K562 (cell line): Measurements from ENCODE around the gene TTN. TPM values are rescaled to one million over a fixed set of nuclear protein-coding genes. Genes with fewer than 3 reads are reported as not detected.

Experiments used
- ATAC-seq: fragments of 200-7000 bp; cut with Tn5 transposase; 3 replicates; pipeline ENCODE4 v1.9.1; 2020; ENCODE audit warnings: moderate library complexity
- BruUV-seq: library from RNA; stranded (reverse); fragments of 400-500 nt; replicated peaks from 2 replicates; lab custom pipeline; 2021; lab: Mats Ljungman, UMichigan
- CTCF ChIA-PET: fragments of 300-600 bp; formaldehyde crosslinking; extraction: SDS; loops from one replicate; lab custom pipeline; 2021; ENCODE audit warnings: low intra/inter-chr PET ratio; lab: Yijun Ruan, JAX
- POLR2A ChIA-PET: fragments of 300-600, 350-650 bp; sonication (Branson Sonifier 250); formaldehyde crosslinking; extraction: SDS; loops from one replicate; lab custom pipeline; 2021; ENCODE audit warnings: antibody characterized with exemption, inconsistent platforms; lab: Yijun Ruan, JAX
- DNase-seq, 4 experiments: peaks; one replicate each; pipeline versions ENCODE4 v3.0.0 to v3.0.0-alpha.2; 2011 to 2018; ENCODE audit warnings: low spot score in 3 of 4, mixed read lengths in 3 of 4; ENCODE audit errors: extremely low read depth in 1 of 4
- FAIRE-seq: peaks from 2 replicates; lab custom pipeline; 2011; peaks lifted over from hg19 to GRCh38; lab: Jason Lieb, UNC
- H2AFZ ChIP-seq: 2 replicates; pipeline ENCODE4 v1.6.0; 2011; ENCODE audit warnings: low read depth, low read length, control low read depth, inconsistent platforms
- H3K27ac ChIP-seq: fragments of 200-600 bp; 3 replicates; pipeline ENCODE4 v1.8.0; 2011; ENCODE audit warnings: low read depth, mild to moderate bottlenecking, control low read depth, inconsistent platforms, low read length, moderate library complexity, mixed read lengths; ENCODE audit errors: extremely low read depth
- H3K27me3 ChIP-seq, 2 experiments: fragments of 300-600 bp in 1 of 2; 2 replicates in 1 of 2; 3 replicates in 1 of 2; pipeline versions ENCODE4 v1.6.0 to v1.8.0; 2011; ENCODE audit warnings: inconsistent platforms in 2 of 2, low read length in 2 of 2, mild to moderate bottlenecking in 1 of 2, mixed read lengths in 1 of 2, moderate library complexity in 1 of 2; ENCODE audit not compliant: control insufficient read depth in 2 of 2, insufficient read depth in 2 of 2
- H3K36me3 ChIP-seq: fragments of 300-600 bp; 3 replicates; pipeline ENCODE4 v1.8.0; 2011; ENCODE audit warnings: mild to moderate bottlenecking, low read length, inconsistent platforms; ENCODE audit not compliant: control insufficient read depth, insufficient read depth
- H3K4me1 ChIP-seq, 2 experiments: fragments of 200-600 bp in 1 of 2; replicated peaks in 1 of 2; 2 replicates in 1 of 2; 3 replicates in 1 of 2; pipeline versions ENCODE4 v1.5.1 to v1.8.0; 2011; ENCODE audit warnings: inconsistent platforms in 2 of 2, low read length in 2 of 2, mild to moderate bottlenecking in 1 of 2, mixed read lengths in 1 of 2, moderate library complexity in 1 of 2; ENCODE audit not compliant: control insufficient read depth in 2 of 2, insufficient read depth in 2 of 2
- H3K4me2 ChIP-seq: 2 replicates; pipeline ENCODE4 v1.6.1; 2011; ENCODE audit warnings: low read length, control low read depth, inconsistent platforms, mixed read lengths; ENCODE audit not compliant: insufficient read depth
- H3K4me3 ChIP-seq: fragments of 200-600 bp; sonication (generic), shearing (Covaris generic); 2 replicates; pipeline ENCODE4 v1.5.1; 2016; ENCODE audit warnings: control low read depth, inconsistent platforms
- H3K79me2 ChIP-seq: fragments of 200-600 bp; 3 replicates; pipeline ENCODE4 v1.8.0; 2011; ENCODE audit warnings: low read length, inconsistent platforms; ENCODE audit not compliant: control insufficient read depth, insufficient read depth
- H3K9ac ChIP-seq, 2 experiments: 2 replicates each; pipeline versions ENCODE4 v1.6.0 to v1.6.1; 2011; ENCODE audit warnings: low read depth in 2 of 2, low read length in 2 of 2, control low read depth in 1 of 2, inconsistent platforms in 1 of 2, mild to moderate bottlenecking in 1 of 2, mixed read lengths in 1 of 2; ENCODE audit not compliant: insufficient read depth in 1 of 2
- H3K9me1 ChIP-seq: one replicate; pipeline ENCODE4 v1.6.0; 2011; ENCODE audit warnings: inconsistent platforms, mild to moderate bottlenecking, low read length, moderate library complexity; ENCODE audit not compliant: control insufficient read depth, insufficient read depth
- H3K9me3 ChIP-seq: replicated peaks from 2 replicates; pipeline ENCODE4 v1.5.1; 2011; ENCODE audit warnings: low read depth, low read length, inconsistent platforms; ENCODE audit not compliant: control insufficient read depth, insufficient read depth
- H4K20me1 ChIP-seq: replicated peaks from 2 replicates; pipeline ENCODE4 v1.6.1; 2011; ENCODE audit warnings: low read length, inconsistent platforms, mixed read lengths; ENCODE audit not compliant: control insufficient read depth, insufficient read depth
- BCLAF1 ChIP-seq, 2 experiments: fragments of 450-650 bp in 1 of 2; IDR thresholded peaks; 2 replicates each; pipeline ENCODE4 v1.6.1; 2011 to 2017; ENCODE audit warnings: low read depth in 2 of 2, antibody characterized with exemption in 1 of 2, borderline replicate concordance in 1 of 2, low read length in 1 of 2, mild to moderate bottlenecking in 1 of 2, mixed read lengths in 1 of 2; ENCODE audit not compliant: control insufficient read depth in 1 of 2
- CXXC5 ChIP-seq: fragments of 250-450 bp; sonication (Bioruptor Pico); IDR thresholded peaks from 2 replicates; pipeline ENCODE4 v1.8.0; 2022; ENCODE audit warnings: inconsistent platforms, mild to moderate bottlenecking, moderate library complexity
- HMGN3 ChIP-seq: IDR thresholded peaks from 2 replicates; pipeline ENCODE4 v1.6.1; 2011; ENCODE audit warnings: borderline replicate concordance, low read depth, mild to moderate bottlenecking, mixed read lengths, low read length; ENCODE audit not compliant: insufficient read length; ENCODE audit errors: extremely low read depth
- KAT2B ChIP-seq: IDR thresholded peaks from one replicate; pipeline ENCODE4 v1.6.1; 2012; ENCODE audit warnings: low read depth, mild to moderate bottlenecking, control low read depth, inconsistent platforms, low read length, moderate library complexity
- SNRNP70 ChIP-seq: fragments of 200-400 bp; formaldehyde crosslinking; optimal IDR thresholded peaks from 2 replicates; pipeline ENCODE3; 2017; ENCODE audit warnings: low read depth, low read length
- ZNF655 ChIP-seq: fragments of 250-450 bp; sonication (Bioruptor Pico); IDR thresholded peaks from 2 replicates; pipeline ENCODE4 v1.5.0; 2021
- ZNF77 ChIP-seq: fragments of 250-450 bp; sonication (Bioruptor Pico); IDR thresholded peaks from 2 replicates; pipeline ENCODE4 v1.5.0; 2020
- ZSCAN32 ChIP-seq: fragments of 450-650 bp; formaldehyde crosslinking; IDR thresholded peaks from 2 replicates; pipeline ENCODE4 v1.4.0; 2020; ENCODE audit warnings: mild to moderate bottlenecking, moderate library complexity
- WGBS: fragments of 100-300 bp; shearing (Covaris generic); methylation state at CpG from one replicate; pipeline ENCODE4 v1.1.6; 2016; ENCODE audit warnings: low coverage, mixed read lengths; ENCODE audit not compliant: insufficient coverage; ENCODE audit errors: missing lambda C conversion rate; 5-methylcytosine and 5-hydroxymethylcytosine counted together
- in situ Hi-C: fragments of 300-500 bp; cut with MboI; formaldehyde crosslinking; loops from 4 replicates; pipeline ENCODE4 v1.15.0; 2018; ENCODE audit warnings: inconsistent platforms, mixed read lengths
- intact Hi-C: fragments of 100-400 bp; cut with micrococcal nuclease; formaldehyde crosslinking; loops from 2 replicates; pipeline ENCODE4 v1.14.2; 2022
- polyA plus RNA-seq, 8 experiments: library from polyadenylated mRNA; depleted of rRNA in 4 of 8; stranded (reverse) in 5 of 8; unstranded in 3 of 8; fragments of >200 nt; fragmentation: Nextera tagmentation in 2 of 8; fragmentation: Illumina TruSeq in 1 of 8; extraction: Ambion mirVana in 2 of 8; extraction: Trizol in 1 of 8; gene quantifications; 2 replicates each; pipeline versions ENCODE4 v1.2.1 to v1.2.3, GENCODE V29; 2011 to 2014; ENCODE audit warnings: inconsistent platforms in 1 of 8, missing spikeins in 1 of 8
- total RNA-seq, 7 experiments: library from RNA; depleted of rRNA in 6 of 7; stranded (reverse); fragments of >200 nt in 6 of 7; fragmentation: Illumina TruSeq in 2 of 7; extraction: Trizol in 2 of 7; gene quantifications; 2 replicates each; pipeline versions ENCODE4 v1.2.1 to v1.2.3, GENCODE V29; 2011 to 2021; ENCODE audit warnings: low replicate concordance in 1 of 7

Gene TTN
- total and polyA plus RNA-seq, 9 of the 15 experiments (the other 6 are each of a cell fraction or from before 2014, with no cell fraction given): under 0.01 to 0.20 (median 0.04) TPM; not detected in 1

- Histone ChIP-seq H3K9me1 (no peaks in the 10 kb centered on the region), H3K4me2 (no peak overlapping the region), H3K9me3 (no peaks in the 10 kb centered on the region), H3K9ac (no peak overlapping the region), H4K20me1 (no peaks in the 10 kb centered on the region), H3K36me3 (no peaks in the 10 kb centered on the region), H3K27me3 (no peaks in the 10 kb centered on the region), H3K4me1 (no peaks in the 10 kb centered on the region), H3K4me3 (no peak overlapping the region), H2AFZ (no peak overlapping the region), H3K79me2 (no peaks in the 10 kb centered on the region), H3K27ac (no peak overlapping the region)
- ChIA-PET POLR2A (no interaction called here), CTCF (no interaction called here)
- in situ Hi-C loops (no loop called here), intact Hi-C loops (no loop called here)
- TF ChIP-seq HMGN3 (no peak), ZSCAN32 (no peak)
- ATAC-seq (no peak), DNase-seq (no peak), FAIRE-seq (no peak)
- WGBS: 0% methylated on average over 1 of the region's 1 CpG
- no TSS peak for BruUV-seq
Observed at GRCh38 chr2:178843697-178844096, 36.5 kb upstream of the TTN start.

GRCh38 chr2:178836807-178837206 is 29.6 kb upstream of the TTN start:
- no peaks in the 10 kb centered on the region for H3K36me3 ChIP-seq
- BruUV-seq: no TSS peak
- FAIRE-seq: no peak
- WGBS: 0% methylated on average over 4 of the region's 4 CpGs
- intact Hi-C loops: no loop called here
- ATAC-seq: no peak
- no peaks in the 10 kb centered on the region for H3K9me1 ChIP-seq
- no peak overlapping the region for H3K27ac ChIP-seq
- H3K27me3 ChIP-seq: no peaks in the 10 kb centered on the region
- in situ Hi-C loops: no loop called here
- CTCF ChIA-PET: interaction anchor here (0.6 kb wide), 1 partner anchor 74 kb away, joined by 3 read pairs; no protein-coding TSS in a partner anchor
- H3K79me2 ChIP-seq: no peaks in the 10 kb centered on the region
- DNase-seq: no peak
- H3K9ac ChIP-seq: no peak overlapping the region
- no peak overlapping the region for H2AFZ ChIP-seq
- no peak overlapping the region for H3K4me3 ChIP-seq
- no peak overlapping the region for H3K4me2 ChIP-seq
- no peaks in the 10 kb centered on the region for H3K4me1 ChIP-seq
- H3K9me3 ChIP-seq: no peaks in the 10 kb centered on the region
- H4K20me1 ChIP-seq: no peaks in the 10 kb centered on the region
- POLR2A ChIA-PET: interaction anchor here (0.6 kb wide), 1 partner anchor 46 kb away, joined by 3 read pairs; no protein-coding TSS in a partner anchor
- TF ChIP-seq SNRNP70: no peak
- no peak for TF ChIP-seq BCLAF1 (IDR thresholded peaks at IDR 0.05; ENCODE audit: borderline replicate concordance in 1 of 2, control insufficient read depth in 1 of 2, low read depth in 2 of 2, low read length in 1 of 2)
- no peak for TF ChIP-seq CXXC5 (CRISPR knock-in tag)
- no peak for TF ChIP-seq ZNF655
- no peak for TF ChIP-seq ZNF77 (CRISPR knock-in tag)
- TF ChIP-seq KAT2B: no peak
